Sciatic nerve (tissue), 2 donors: ENCODE data around the gene ZBTB4. TPM values are rescaled to one million over a fixed set of nuclear protein-coding genes. Genes with fewer than 3 reads are reported as not detected.

ENCODE experiments used
- ATAC-seq: fragments of 200-7000 bp; cut with Tn5 transposase; one replicate; pipeline ENCODE4 v1.9.1; 2020; ENCODE audit warnings: mild to moderate bottlenecking, moderate library complexity
- DNase-seq: peaks from one replicate; pipeline ENCODE4 v3.0.0-alpha.2; 2020; ENCODE audit warnings: low spot score
- intact Hi-C: fragments of 100-400 bp; cut with DNase I; formaldehyde crosslinking; loops from one replicate; pipeline ENCODE4 v1.14.2; 2022
- total RNA-seq: library from RNA; stranded (reverse); fragmentation: NEBNext Ultra II Directional; extraction: Animal tissue kit (Norgen Biotek cat#: 25700); gene quantifications from one replicate; pipeline ENCODE4 v1.2.1, GENCODE V29; 2021
- donor health status: DM: no; HTN: no; CAD: no.
- donor health status: DM: no; HTN: no; CAD: no.

The ZBTB4 gene
- total RNA-seq, 1 donor from 2014 or later: 84.2 TPM

DNA sequence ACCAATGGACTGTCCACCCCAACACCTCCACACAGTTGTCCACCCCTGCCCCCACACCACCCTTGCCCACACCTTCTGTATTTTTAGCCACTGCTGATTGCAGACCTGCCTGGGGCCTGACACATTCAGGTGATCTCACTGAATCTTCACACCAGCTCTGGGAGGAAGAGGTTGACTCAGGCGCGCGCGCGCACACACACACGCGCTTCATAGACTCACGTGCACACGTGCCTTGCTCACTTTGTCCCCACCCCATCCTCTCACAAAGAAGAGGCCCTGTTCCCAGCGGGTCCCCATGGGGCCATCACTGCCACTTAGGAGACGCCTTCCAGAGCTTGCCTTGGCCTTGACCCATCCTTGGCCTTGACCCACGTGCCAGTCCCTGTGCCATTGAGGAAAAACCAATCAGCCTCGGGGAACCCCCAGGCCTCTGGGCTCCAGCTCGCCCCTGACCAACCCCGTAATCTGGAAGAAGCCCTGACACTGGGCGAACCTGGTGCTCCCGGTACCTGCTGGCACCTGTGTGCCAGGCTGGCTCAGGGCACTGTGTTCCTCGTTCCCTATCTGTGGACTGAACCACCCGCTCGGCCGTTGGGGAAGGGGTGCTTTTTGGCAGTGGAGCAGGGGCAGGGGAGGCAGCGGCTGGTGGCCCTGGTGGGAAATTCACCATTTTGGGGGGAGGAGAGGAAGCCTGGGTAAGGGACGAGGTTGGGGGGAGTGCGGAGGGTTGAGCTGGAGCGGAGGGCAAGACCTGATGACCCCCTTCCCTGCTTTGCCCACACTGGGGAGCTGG is 68.6 kb downstream of the ZBTB4 start:
- DNase-seq: no peak
- ATAC-seq: no peak
- intact Hi-C loops: no loop called here

DNA sequence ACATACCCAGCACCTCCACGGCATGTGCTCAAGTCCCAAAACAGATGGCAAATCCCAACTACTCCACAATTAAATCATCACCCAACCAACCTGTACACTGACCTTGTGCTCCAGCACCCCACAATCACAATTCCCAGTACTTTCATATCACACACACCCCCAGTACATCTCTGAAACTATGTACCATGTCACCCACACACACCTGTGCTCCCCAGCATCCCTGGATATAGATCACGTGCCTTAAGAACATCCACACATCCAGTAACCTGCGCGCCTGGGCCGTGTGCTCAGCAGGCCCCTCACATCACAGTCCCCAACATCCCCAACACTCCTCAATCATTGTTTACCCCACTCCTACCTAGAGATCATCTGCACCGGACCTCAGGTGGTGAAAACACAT is 69.7 kb downstream of the ZBTB4 start:
- intact Hi-C loops: no loop called here
- ATAC-seq (no peak), DNase-seq (no peak)

Other genes with a start within 250 kb of the ZBTB4 start
- 49.1 TPM for gene DVL2, start 245.1 kb downstream of the ZBTB4 start, total RNA-seq
- gene PHF23, start 240.2 kb downstream of the ZBTB4 start, total RNA-seq: 23.8 TPM
- gene GABARAP, start 237.2 kb downstream of the ZBTB4 start, total RNA-seq: 397 TPM
- gene CTDNEP1, start 227.9 kb downstream of the ZBTB4 start, total RNA-seq: 82.0 TPM
- gene ELP5, start 227.4 kb downstream of the ZBTB4 start, total RNA-seq: 26.7 TPM
- 4.1 TPM for gene CLDN7, start 217.2 kb downstream of the ZBTB4 start, total RNA-seq
- 6.1 TPM for gene SLC2A4, start 197.9 kb downstream of the ZBTB4 start, total RNA-seq
- gene YBX2, start 185.0 kb downstream of the ZBTB4 start, total RNA-seq: 2.1 TPM
- 168 TPM for gene EIF5A, start 172.0 kb downstream of the ZBTB4 start, total RNA-seq
- gene GPS2, start 164.3 kb downstream of the ZBTB4 start, total RNA-seq: 53.8 TPM
- gene NEURL4, start 150.3 kb downstream of the ZBTB4 start, total RNA-seq: 37.0 TPM
- 38.3 TPM for gene ACAP1, start 143.1 kb downstream of the ZBTB4 start, total RNA-seq
- gene KCTD11, start 127.5 kb downstream of the ZBTB4 start, total RNA-seq: 64.6 TPM
- not detected for gene TMEM95, start 124.5 kb downstream of the ZBTB4 start, total RNA-seq
- gene TNK1, start 98.5 kb downstream of the ZBTB4 start, total RNA-seq: 6.1 TPM
- 37.1 TPM for gene PLSCR3, start 85.1 kb downstream of the ZBTB4 start, total RNA-seq
- 75.0 TPM for gene TMEM256, start 75.5 kb downstream of the ZBTB4 start, total RNA-seq
- gene NLGN2, start 71.8 kb downstream of the ZBTB4 start, total RNA-seq: 44.8 TPM
- gene SPEM1, start 59.3 kb downstream of the ZBTB4 start, total RNA-seq: not detected
- not detected for gene SPEM2, start 54.0 kb downstream of the ZBTB4 start, total RNA-seq
- gene SPEM3, start 50.8 kb downstream of the ZBTB4 start, total RNA-seq: not detected
- gene TMEM102, start 44.2 kb downstream of the ZBTB4 start, total RNA-seq: 3.0 TPM
- gene FGF11, start 40.1 kb downstream of the ZBTB4 start, total RNA-seq: 3.8 TPM
- gene CHRNB1, start 34.6 kb downstream of the ZBTB4 start, total RNA-seq: 6.3 TPM
- not detected for gene SLC35G6, start 1.8 kb upstream of the ZBTB4 start, total RNA-seq
- 126 TPM for gene POLR2A, start 4.7 kb upstream of the ZBTB4 start, total RNA-seq
- 63.9 TPM for gene TNFSF12, start 69.4 kb upstream of the ZBTB4 start, total RNA-seq
- gene TNFSF13, start 79.1 kb upstream of the ZBTB4 start, total RNA-seq: 32.7 TPM
- gene SENP3, start 82.3 kb upstream of the ZBTB4 start, total RNA-seq: 39.8 TPM
- 83.0 TPM for gene CD68, start 100.0 kb upstream of the ZBTB4 start, total RNA-seq
- 21.4 TPM for gene MPDU1, start 104.2 kb upstream of the ZBTB4 start, total RNA-seq
- 5.1 TPM for gene SOX15, start 110.5 kb upstream of the ZBTB4 start, total RNA-seq
- 46.5 TPM for gene FXR2, start 135.3 kb upstream of the ZBTB4 start, total RNA-seq
- 68.7 TPM for gene SAT2, start 148.2 kb upstream of the ZBTB4 start, total RNA-seq
- 0.53 TPM for gene SHBG, start 150.5 kb upstream of the ZBTB4 start, total RNA-seq
- gene ATP1B2, start 171.3 kb upstream of the ZBTB4 start, total RNA-seq: 14.3 TPM
- gene TP53, start 207.9 kb upstream of the ZBTB4 start, total RNA-seq: 41.5 TPM
- gene WRAP53, start 208.8 kb upstream of the ZBTB4 start, total RNA-seq: 5.7 TPM
- 0.53 TPM for gene EFNB3, start 225.6 kb upstream of the ZBTB4 start, total RNA-seq
- gene DNAH2, start 238.1 kb upstream of the ZBTB4 start, total RNA-seq: 0.31 TPM